Measurements from ENCODE around the gene BEX3. TPM values are rescaled to one million over a fixed set of nuclear protein-coding genes. Genes with fewer than 3 reads are reported as not detected.
A peak's percentile ranks its signal among the peaks of the same experiment; 100 is the strongest.

BEX3 gene
- total RNA-seq = 100 to 1,000 TPM in 2 of 7 donors, 10 to 100 TPM in 5; 50.4 to 127 (median 82.2) TPM
- polyA plus RNA-seq = 100 to 1,000 TPM in 1 of 3 donors, 10 to 100 TPM in 2; 35.3 to 104 (median 56.5) TPM
- long read RNA-seq, donor 1, transcript BEX3-204 (3 exons, 913 nt) = minor isoform, 42 of 223 reads
- long read RNA-seq, donor 1, transcript BEX3-202 (2 exons, 753 nt) = minor isoform, 5 of 223 reads
- long read RNA-seq, donor 1, transcript BEX3-201 (3 exons, 921 nt) = major isoform, 156 of 223 reads
- long read RNA-seq, donor 1, partial matches to known transcripts = 0 of 223 reads
- long read RNA-seq, donor 1, other reads (novel, unspliced or antisense) = 18 of 223 reads
- long read RNA-seq, donor 2, transcript BEX3-204 (3 exons, 913 nt) = minor isoform, 22 of 164 reads
- long read RNA-seq, donor 2, transcript BEX3-201 (3 exons, 921 nt) = major isoform, 93 of 164 reads
- long read RNA-seq, donor 2, partial matches to known transcripts = 36 of 164 reads
- long read RNA-seq, donor 2, other reads (novel, unspliced or antisense) = 8 of 164 reads

GRCh38 chrX:103376118-103376978 is at the start of gene BEX3:
TSS of gene BEX3 (plus strand) at chrX:103376538. CDS start at chrX:103377522, 984 bp downstream.
- intact Hi-C loops (cut with DNase I; ENCODE audit: low total_unique reads) = no loop called here
- WGBS, 5 donors = 5 to 41% (median 25%) methylated on average over 7 to 55 of the region's 62 CpGs
- H3K27ac ChIP-seq = peak within 1 kb of the TSS; percentile 57 to 82 (median 76)
- H3K9me3 ChIP-seq = no peaks in the 10 kb centered on the region
- no peaks in the 10 kb centered on the region for H3K4me1 ChIP-seq
- H3K27me3 ChIP-seq (replicated peaks in 1 of 7) = peaks cover 0 to 16% (median 0%) of the 10 kb centered on the region in 7 donors
- H3K4me3 ChIP-seq = peak within 1 kb of the TSS; percentile 31 to 74 (median 43)
- TF ChIP-seq POLR2A (IDR thresholded peaks at IDR 0.05) (no peak), POLR2AphosphoS5 (IDR thresholded peaks at IDR 0.05) (peak; percentile 68 to 86 (median 83))
- TF ChIP-seq, protein P1, sequence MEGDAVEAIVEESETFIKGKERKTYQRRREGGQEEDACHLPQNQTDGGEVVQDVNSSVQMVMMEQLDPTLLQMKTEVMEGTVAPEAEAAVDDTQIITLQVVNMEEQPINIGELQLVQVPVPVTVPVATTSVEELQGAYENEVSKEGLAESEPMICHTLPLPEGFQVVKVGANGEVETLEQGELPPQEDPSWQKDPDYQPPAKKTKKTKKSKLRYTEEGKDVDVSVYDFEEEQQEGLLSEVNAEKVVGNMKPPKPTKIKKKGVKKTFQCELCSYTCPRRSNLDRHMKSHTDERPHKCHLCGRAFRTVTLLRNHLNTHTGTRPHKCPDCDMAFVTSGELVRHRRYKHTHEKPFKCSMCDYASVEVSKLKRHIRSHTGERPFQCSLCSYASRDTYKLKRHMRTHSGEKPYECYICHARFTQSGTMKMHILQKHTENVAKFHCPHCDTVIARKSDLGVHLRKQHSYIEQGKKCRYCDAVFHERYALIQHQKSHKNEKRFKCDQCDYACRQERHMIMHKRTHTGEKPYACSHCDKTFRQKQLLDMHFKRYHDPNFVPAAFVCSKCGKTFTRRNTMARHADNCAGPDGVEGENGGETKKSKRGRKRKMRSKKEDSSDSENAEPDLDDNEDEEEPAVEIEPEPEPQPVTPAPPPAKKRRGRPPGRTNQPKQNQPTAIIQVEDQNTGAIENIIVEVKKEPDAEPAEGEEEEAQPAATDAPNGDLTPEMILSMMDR (IDR thresholded peaks at IDR 0.05 in 8 of 11, conservative IDR thresholded peaks at IDR 0.05 in 3 of 11) = no peak
- no peaks in the 10 kb centered on the region for H3K36me3 ChIP-seq
- DNase-seq = peak; percentile 79

DNA sequence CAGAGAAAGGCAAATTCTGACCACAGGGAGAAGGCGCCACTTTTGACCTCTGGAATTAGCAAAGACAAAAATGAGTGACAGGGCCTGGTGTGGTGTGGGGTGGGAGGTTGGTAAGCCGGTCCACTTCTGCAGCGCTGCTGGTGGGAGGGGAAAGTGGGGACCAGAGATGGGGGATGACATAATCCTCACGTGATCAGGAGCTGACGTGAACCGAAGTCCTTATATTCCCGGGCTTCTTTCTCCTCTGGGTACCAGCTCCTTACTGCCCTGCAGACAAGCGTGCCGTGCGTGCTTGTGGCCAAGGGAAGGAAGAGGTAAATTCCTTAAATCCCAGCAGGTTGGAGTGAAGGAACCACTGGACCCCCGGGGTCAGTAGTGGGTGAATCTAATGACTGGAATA is 46.3 kb upstream of the BEX3 start, which contains the start of gene TCEAL7:
Gene TCEAL7 (plus strand): TSS at position 249 of the 400 bp plus-strand sequence. CDS start 1,165 bp downstream, outside the sequence.
- intact Hi-C loops (cut with DNase I; ENCODE audit: low total_unique reads) = no loop called here

DNA sequence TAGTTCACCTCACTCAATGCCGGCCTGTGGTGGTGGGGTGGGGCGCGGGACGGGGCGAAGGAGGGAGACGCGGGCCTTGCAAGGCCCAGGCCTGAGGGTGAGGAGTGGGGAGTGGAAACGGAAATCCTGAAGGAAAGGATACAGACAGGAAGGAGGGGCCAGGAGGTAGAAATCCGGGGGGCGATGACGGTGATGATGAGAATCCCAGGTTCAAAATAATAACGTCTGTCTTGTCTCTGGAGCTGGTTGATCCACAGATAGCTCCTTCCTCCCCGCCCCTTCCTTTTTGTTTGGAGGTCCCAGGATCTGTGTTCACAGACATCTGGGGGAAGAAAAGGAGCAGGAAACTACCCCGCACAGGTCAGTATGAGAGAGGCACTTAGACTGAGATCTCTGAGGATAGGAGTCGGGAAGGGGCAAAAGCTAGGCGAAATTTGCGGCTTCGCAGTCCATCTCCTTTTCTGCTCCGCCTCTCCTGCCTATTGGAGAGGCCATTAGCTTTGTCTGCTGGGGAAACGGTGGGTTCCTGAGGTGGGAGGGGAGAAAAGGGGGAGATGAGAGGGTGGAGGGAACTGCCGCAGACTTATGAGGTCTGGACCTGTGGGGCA is 45.6 kb upstream of the BEX3 start:
- no peak for TF ChIP-seq POLR2A (IDR thresholded peaks at IDR 0.05)
- no peak for TF ChIP-seq POLR2AphosphoS5 (IDR thresholded peaks at IDR 0.05)
- TF ChIP-seq, protein P1 (IDR thresholded peaks at IDR 0.05 in 8 of 11, conservative IDR thresholded peaks at IDR 0.05 in 3 of 11) = no peak
- no peaks in the 10 kb centered on the region for H3K4me1 ChIP-seq
- no peak for DNase-seq
- 28 to 40% (median 38%) methylated on average over 21 of the region's 21 CpGs for WGBS, 5 donors
- intact Hi-C loops (cut with DNase I; ENCODE audit: low total_unique reads) = no loop called here
- no peaks in the 10 kb centered on the region for H3K9me3 ChIP-seq
- peak overlapping the region in 3 of 8 donors; percentile 7 to 41 (median 24) for H3K4me3 ChIP-seq
- H3K27me3 ChIP-seq (replicated peaks in 1 of 7) = peaks cover 0 to 36% (median 0%) of the 10 kb centered on the region in 7 donors
- no peak overlapping the region for H3K27ac ChIP-seq
- H3K36me3 ChIP-seq = no peaks in the 10 kb centered on the region

More for the DNA sequence above, 46.3 kb upstream of the BEX3 start, which contains the start of gene TCEAL7:
- no peak for DNase-seq
- Histone ChIP-seq H3K27ac (no peak within 1 kb of the TSS), H3K9me3 (no peaks in the 10 kb centered on the region), H3K4me1 (no peaks in the 10 kb centered on the region), H3K36me3 (no peaks in the 10 kb centered on the region), H3K4me3 (peak within 1 kb of the TSS in 4 of 8 donors; percentile 4 to 41 (median 16)), H3K27me3 (replicated peaks in 1 of 7) (peaks cover 0 to 36% (median 0%) of the 10 kb centered on the region in 7 donors)
- 45 to 65% (median 51%) methylated on average over 8 to 11 of the region's 11 CpGs for WGBS, 5 donors
- TF ChIP-seq, protein P1 (IDR thresholded peaks at IDR 0.05 in 8 of 11, conservative IDR thresholded peaks at IDR 0.05 in 3 of 11) = no peak
- no peak for TF ChIP-seq POLR2AphosphoS5 (IDR thresholded peaks at IDR 0.05)
- no peak for TF ChIP-seq POLR2A (IDR thresholded peaks at IDR 0.05)

Measured in spleen (tissue), 13 donors.